H9 (cell line): ENCODE measurements around the gene GAK. TPM values are rescaled to one million over a fixed set of nuclear protein-coding genes. Genes with fewer than 3 reads are reported as not detected.

Source experiments
- DNase-seq: peaks from one replicate; pipeline ENCODE4 v3.0.0-alpha.2; 2017
- H2AFZ ChIP-seq: one replicate; pipeline ENCODE4 v1.6.1; 2013; ENCODE audit warnings: mild to moderate bottlenecking, low read length, control low read depth, moderate library complexity
- H2AK5ac ChIP-seq: 2 replicates; pipeline ENCODE4 v1.6.1; 2013; ENCODE audit warnings: low read length, control low read depth, mixed read lengths; ENCODE audit not compliant: insufficient read length
- H2BK120ac ChIP-seq: one replicate; pipeline ENCODE4 v1.6.1; 2013; ENCODE audit warnings: low read depth, mild to moderate bottlenecking, low read length, control low read depth, inconsistent platforms; ENCODE audit not compliant: poor library complexity, severe bottlenecking
- H2BK12ac ChIP-seq: 2 replicates; pipeline ENCODE4 v1.6.1; 2013; ENCODE audit warnings: low read length, control low read depth, mixed read lengths, low read depth; ENCODE audit not compliant: insufficient read length
- H2BK15ac ChIP-seq: 2 replicates; pipeline ENCODE4 v1.6.1; 2013; ENCODE audit warnings: low read depth, low read length, control low read depth
- H2BK20ac ChIP-seq: one replicate; pipeline ENCODE4 v1.6.1; 2013; ENCODE audit warnings: low read depth, mild to moderate bottlenecking, low read length, control low read depth, inconsistent platforms; ENCODE audit not compliant: poor library complexity, severe bottlenecking
- H2BK5ac ChIP-seq: 2 replicates; pipeline ENCODE4 v1.6.1; 2013; ENCODE audit warnings: low read length, control low read depth, mixed read lengths; ENCODE audit not compliant: insufficient read length
- H3K14ac ChIP-seq: 2 replicates; pipeline ENCODE4 v1.6.1; 2013; ENCODE audit warnings: low read length, control low read depth; ENCODE audit not compliant: insufficient read depth
- H3K18ac ChIP-seq: 2 replicates; pipeline ENCODE4 v1.6.1; 2013; ENCODE audit warnings: low read depth, mild to moderate bottlenecking, mixed read lengths, low read length, control low read depth; ENCODE audit not compliant: insufficient read length
- H3K23ac ChIP-seq: 2 replicates; pipeline ENCODE4 v1.6.1; 2013; ENCODE audit warnings: low read length, control low read depth, mixed read lengths, low read depth; ENCODE audit not compliant: insufficient read length
- H3K23me2 ChIP-seq: 2 replicates; pipeline ENCODE4 v1.6.1; 2013; ENCODE audit warnings: low read depth, mild to moderate bottlenecking, mixed read lengths, low read length, control low read depth; ENCODE audit not compliant: insufficient read length, poor library complexity, severe bottlenecking
- H3K27ac ChIP-seq: 2 replicates; pipeline ENCODE4 v1.5.1; 2013; ENCODE audit warnings: low read length, control low read depth, mixed read lengths, low read depth; ENCODE audit not compliant: insufficient read length
- H3K27me3 ChIP-seq: 2 replicates; pipeline ENCODE4 v1.6.1; 2013; ENCODE audit warnings: low read length, control low read depth, inconsistent platforms; ENCODE audit not compliant: insufficient read depth
- H3K4ac ChIP-seq: 2 replicates; pipeline ENCODE4 v1.6.1; 2013; ENCODE audit warnings: low read depth, mild to moderate bottlenecking, control low read depth, inconsistent platforms, low read length, moderate library complexity
- H3K4me1 ChIP-seq: 2 replicates; pipeline ENCODE4 v1.6.1; 2013; ENCODE audit warnings: low read length, control low read depth, inconsistent platforms; ENCODE audit not compliant: insufficient read depth
- H3K4me2 ChIP-seq: 2 replicates; pipeline ENCODE4 v1.6.1; 2013; ENCODE audit warnings: low read length, control low read depth, mixed read lengths; ENCODE audit not compliant: insufficient read length, insufficient read depth
- H3K56ac ChIP-seq: 2 replicates; pipeline ENCODE4 v1.6.1; 2013; ENCODE audit warnings: low read depth, mild to moderate bottlenecking, mixed read lengths, low read length, control low read depth; ENCODE audit not compliant: insufficient read length
- H3K79me1 ChIP-seq: 2 replicates; pipeline ENCODE4 v1.6.1; 2013; ENCODE audit warnings: low read depth, mild to moderate bottlenecking, moderate library complexity, low read length, control low read depth, inconsistent platforms; ENCODE audit not compliant: insufficient read depth, poor library complexity, severe bottlenecking
- H3K79me2 ChIP-seq: 2 replicates; pipeline ENCODE4 v1.6.1; 2013; ENCODE audit warnings: low read length, control low read depth, inconsistent platforms; ENCODE audit not compliant: insufficient read depth
- H3K9ac ChIP-seq: 2 replicates; pipeline ENCODE4 v1.6.1; 2013; ENCODE audit warnings: low read length, control low read depth, mixed read lengths; ENCODE audit not compliant: insufficient read length; ENCODE audit errors: extremely low read depth
- H3K9me3 ChIP-seq: one replicate; pipeline ENCODE4 v1.6.1; 2013; ENCODE audit warnings: low read depth, low read length, inconsistent platforms; ENCODE audit not compliant: control insufficient read depth
- H3T11ph ChIP-seq: one replicate; pipeline ENCODE4 v1.6.1; 2013; ENCODE audit warnings: mild to moderate bottlenecking, low read length, control low read depth, inconsistent platforms
- H4K20me1 ChIP-seq: one replicate; pipeline ENCODE4 v1.6.1; 2013; ENCODE audit not compliant: control insufficient read depth, insufficient read length, insufficient read depth
- H4K5ac ChIP-seq: 2 replicates; pipeline ENCODE4 v1.6.1; 2013; ENCODE audit warnings: low read depth, mild to moderate bottlenecking, mixed read lengths, low read length, control low read depth; ENCODE audit not compliant: insufficient read length
- H4K8ac ChIP-seq: replicated peaks from 2 replicates; pipeline ENCODE4 v1.6.1; 2013; ENCODE audit warnings: low read length, control low read depth, mixed read lengths, low read depth; ENCODE audit not compliant: insufficient read length
- H4K91ac ChIP-seq: 2 replicates; pipeline ENCODE4 v1.6.1; 2013; ENCODE audit warnings: low read depth, mild to moderate bottlenecking, moderate library complexity, mixed read lengths, low read length, control low read depth; ENCODE audit not compliant: insufficient read length
- H3K27ac Mint-ChIP-seq, 3 experiments: 2 replicates in 2 of 3; 3 replicates in 1 of 3; pipeline ENCODE4 v1.8.0; 2020 to 2021; ENCODE audit warnings: mixed read lengths in 3 of 3, mild to moderate bottlenecking in 1 of 3, moderate library complexity in 1 of 3
- H3K27me3 Mint-ChIP-seq: 2 replicates; pipeline ENCODE4 v1.8.0; 2021; ENCODE audit warnings: low read depth, mild to moderate bottlenecking, moderate library complexity, mixed read lengths
- H3K36me3 Mint-ChIP-seq, 3 experiments: 2 replicates in 2 of 3; 3 replicates in 1 of 3; pipeline ENCODE4 v1.8.0; 2020 to 2021; ENCODE audit warnings: low read depth in 3 of 3, mixed read lengths in 3 of 3; ENCODE audit not compliant: insufficient read depth in 1 of 3
- H3K4me1 Mint-ChIP-seq, 2 experiments: 2 replicates each; pipeline ENCODE4 v1.8.0; 2020; ENCODE audit warnings: mixed read lengths in 2 of 2
- H3K4me3 Mint-ChIP-seq, 2 experiments: 2 replicates in 1 of 2; 3 replicates in 1 of 2; pipeline ENCODE4 v1.8.0; 2020 to 2021; ENCODE audit warnings: mild to moderate bottlenecking in 2 of 2, mixed read lengths in 2 of 2, moderate library complexity in 1 of 2
- H3K9me3 Mint-ChIP-seq, 2 experiments: 2 replicates in 1 of 2; 3 replicates in 1 of 2; pipeline ENCODE4 v1.8.0; 2020; ENCODE audit warnings: mild to moderate bottlenecking in 2 of 2, mixed read lengths in 2 of 2, moderate library complexity in 1 of 2
- CTCF ChIP-seq: fragments of 200-600 bp; sonication (generic); conservative IDR thresholded peaks from 3 replicates; pipeline ENCODE4 v1.8.0; 2021; ENCODE audit warnings: antibody characterized with exemption, mild to moderate bottlenecking
- WGBS: extraction: QIAGEN DNeasy Blood & Tissue Kit; methylation state at CpG from one replicate; pipeline ENCODE4 v1.1.7; 2013; ENCODE audit warnings: missing lambda C conversion rate, low lambda C conversion rate, mixed read lengths; ENCODE audit not compliant: insufficient read length; ENCODE audit errors: extremely low coverage; 5-methylcytosine and 5-hydroxymethylcytosine counted together
- total RNA-seq: library from RNA; stranded (reverse); gene quantifications from 2 replicates; pipeline ENCODE4 v1.2.1, GENCODE V29; 2021

GAK gene
- total RNA-seq, 1 experiment from 2014 or later, result 80.7 TPM

DNA sequence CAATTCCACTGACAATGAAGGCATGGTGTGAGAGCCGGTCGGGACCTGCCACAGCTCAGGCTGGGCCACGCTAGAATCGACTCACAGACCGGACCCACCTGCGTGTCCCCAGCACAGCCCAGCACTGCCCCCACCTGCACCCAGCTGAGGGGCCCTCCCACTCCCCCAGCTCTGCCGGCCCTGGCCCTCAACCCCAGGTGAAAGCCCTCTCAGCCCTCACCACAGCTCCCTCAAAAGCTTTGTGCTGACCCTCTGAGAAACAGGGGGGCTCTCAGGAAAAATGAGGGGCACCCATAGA, 25.1 kb downstream of the GAK start:
- no peaks in the 10 kb centered on the region for H4K20me1 ChIP-seq

More for the DNA sequence above, 25.1 kb downstream of the GAK start:
- no peak overlapping the region for H3K56ac ChIP-seq
- no peak overlapping the region for H4K8ac ChIP-seq
- H3K23ac ChIP-seq, result no peak overlapping the region
- no peaks in the 10 kb centered on the region for H3K23me2 ChIP-seq
- no peaks in the 10 kb centered on the region for H3K9me3 ChIP-seq
- no peak overlapping the region for H2AK5ac ChIP-seq
- H2AFZ ChIP-seq, result no peak overlapping the region
- no peak overlapping the region for H2BK120ac ChIP-seq
- Mint-ChIP-seq H3K9me3 (peaks cover 0 to 8% of the 10 kb centered on the region in 2 experiments; a peak in 4 of 5 replicates), H3K4me1 (peaks cover 0 to 3% of the 10 kb centered on the region in 2 experiments; a peak in 3 of 4 replicates), H3K36me3 (peaks cover 15 to 51% (median 45%) of the 10 kb centered on the region in 3 experiments), H3K4me3 (no peak overlapping the region), H3K27me3 (no peaks in the 10 kb centered on the region; the same call in 1 of the 2 replicates), H3K27ac (no peak overlapping the region)
- no peak overlapping the region for H2BK15ac ChIP-seq
- no peak overlapping the region for H3K18ac ChIP-seq
- no peak overlapping the region for H4K5ac ChIP-seq
- no peak overlapping the region for H4K91ac ChIP-seq
- H3K9ac ChIP-seq, result no peak overlapping the region
- H3T11ph ChIP-seq, result no peak overlapping the region
- no peak overlapping the region for H2BK5ac ChIP-seq
- DNase-seq, result no peak
- H2BK20ac ChIP-seq, result no peak overlapping the region
- no peaks in the 10 kb centered on the region for H3K27me3 ChIP-seq
- H2BK12ac ChIP-seq, result no peak overlapping the region
- no peaks in the 10 kb centered on the region for H3K79me1 ChIP-seq
- no peaks in the 10 kb centered on the region for H3K4me1 ChIP-seq
- no peak overlapping the region for H3K27ac ChIP-seq
- no peak overlapping the region; the same call in 1 of the 2 replicates for H3K14ac ChIP-seq
- no peak overlapping the region for H3K4ac ChIP-seq
- no peak overlapping the region for H3K4me2 ChIP-seq
- no peaks in the 10 kb centered on the region for H3K79me2 ChIP-seq
- no CpG with 5 or more reads among the region's 7 CpGs for WGBS
- TF ChIP-seq CTCF, result no peak
